Neural cell (in vitro differentiated cells): Measurements from ENCODE around the gene CCDC47.

Experiments
- REST ChIP-seq: IDR thresholded peaks from 2 replicates; pipeline ENCODE4 v1.6.1; 2012; ENCODE audit warnings: borderline replicate concordance
- TF ChIP-seq, protein P1 (sequence below): fragments of 450-650 bp; IDR thresholded peaks from 2 replicates; pipeline ENCODE4 v1.5.1; 2014; ENCODE audit warnings: antibody characterized with exemption, mild to moderate bottlenecking, moderate library complexity; ENCODE audit not compliant: poor library complexity, severe bottlenecking

GRCh38 chr17:63714550-63715277 is 58.7 kb downstream of the CCDC47 start:
- no peak for TF ChIP-seq REST
- TF ChIP-seq, protein P1, sequence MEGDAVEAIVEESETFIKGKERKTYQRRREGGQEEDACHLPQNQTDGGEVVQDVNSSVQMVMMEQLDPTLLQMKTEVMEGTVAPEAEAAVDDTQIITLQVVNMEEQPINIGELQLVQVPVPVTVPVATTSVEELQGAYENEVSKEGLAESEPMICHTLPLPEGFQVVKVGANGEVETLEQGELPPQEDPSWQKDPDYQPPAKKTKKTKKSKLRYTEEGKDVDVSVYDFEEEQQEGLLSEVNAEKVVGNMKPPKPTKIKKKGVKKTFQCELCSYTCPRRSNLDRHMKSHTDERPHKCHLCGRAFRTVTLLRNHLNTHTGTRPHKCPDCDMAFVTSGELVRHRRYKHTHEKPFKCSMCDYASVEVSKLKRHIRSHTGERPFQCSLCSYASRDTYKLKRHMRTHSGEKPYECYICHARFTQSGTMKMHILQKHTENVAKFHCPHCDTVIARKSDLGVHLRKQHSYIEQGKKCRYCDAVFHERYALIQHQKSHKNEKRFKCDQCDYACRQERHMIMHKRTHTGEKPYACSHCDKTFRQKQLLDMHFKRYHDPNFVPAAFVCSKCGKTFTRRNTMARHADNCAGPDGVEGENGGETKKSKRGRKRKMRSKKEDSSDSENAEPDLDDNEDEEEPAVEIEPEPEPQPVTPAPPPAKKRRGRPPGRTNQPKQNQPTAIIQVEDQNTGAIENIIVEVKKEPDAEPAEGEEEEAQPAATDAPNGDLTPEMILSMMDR, result no peak
